GOT3 (cell line): Measurements from ENCODE around the gene SLC7A9.
"Not testable (repeated sequence)": the region's sequence is repeated elsewhere in the genome, so short reads cannot be mapped to it uniquely, and the experiment has no call there.

ENCODE experiments used
- DNase-seq: peaks from one replicate; lab custom pipeline; 2025; ENCODE audit warnings: mixed read lengths; lab: John Stamatoyannopoulos, UW

The SLC7A9 gene

DNA sequence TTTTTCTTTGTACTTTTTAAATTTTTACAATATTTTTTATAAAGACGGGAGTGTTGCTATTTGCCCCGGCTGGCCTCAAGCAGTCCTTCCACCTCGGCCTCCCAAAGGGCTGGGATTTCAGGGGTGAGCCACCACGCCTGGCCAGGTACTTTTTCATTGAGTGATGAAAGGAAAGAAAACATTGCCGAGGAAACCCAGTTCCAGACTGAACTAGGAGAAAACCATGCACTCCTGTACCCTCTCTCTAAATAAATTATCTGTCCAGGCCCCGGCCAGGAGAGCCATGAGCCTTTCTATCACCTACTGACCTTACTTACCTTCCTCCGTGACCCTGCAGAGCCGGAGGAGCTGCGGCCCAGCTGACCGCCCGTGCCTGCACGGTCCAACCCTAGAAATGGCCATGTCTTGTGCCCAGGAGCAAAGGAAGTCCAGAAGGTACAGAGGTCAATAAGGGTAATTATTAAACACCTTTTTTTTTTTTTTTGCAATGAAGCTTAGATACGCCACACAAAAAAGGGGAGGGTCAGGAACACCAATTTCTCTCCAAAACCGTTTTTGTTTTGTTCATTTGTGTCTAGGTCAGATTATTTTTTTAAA lies at the start of gene SLC7A9:
SLC7A9 (minus strand) TSS at position 399 of the 597 bp plus-strand sequence. CDS start 1,233 bp downstream, outside the sequence.
- DNase-seq = no peak

DNA sequence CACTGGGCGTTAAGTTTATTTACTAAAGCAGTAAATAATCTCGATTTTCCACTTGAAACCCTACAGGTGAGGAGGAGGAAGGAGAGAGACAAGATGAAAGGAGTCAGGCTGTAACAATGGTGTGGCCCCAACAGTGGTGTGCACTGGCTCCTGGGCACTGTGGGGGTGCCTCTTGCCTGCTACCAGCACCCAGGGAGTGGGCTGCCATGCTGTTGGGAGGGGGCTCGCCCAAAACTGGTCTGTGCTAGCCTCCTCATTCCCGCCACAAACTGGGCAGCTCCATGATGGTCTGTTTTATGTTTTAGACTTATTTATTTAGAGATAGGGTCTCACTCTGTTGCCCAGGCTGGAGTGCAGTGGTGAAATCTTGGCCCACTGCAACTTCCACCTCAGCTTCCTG lies 49.8 kb upstream of the SLC7A9 start:
- DNase-seq = no peak

DNA sequence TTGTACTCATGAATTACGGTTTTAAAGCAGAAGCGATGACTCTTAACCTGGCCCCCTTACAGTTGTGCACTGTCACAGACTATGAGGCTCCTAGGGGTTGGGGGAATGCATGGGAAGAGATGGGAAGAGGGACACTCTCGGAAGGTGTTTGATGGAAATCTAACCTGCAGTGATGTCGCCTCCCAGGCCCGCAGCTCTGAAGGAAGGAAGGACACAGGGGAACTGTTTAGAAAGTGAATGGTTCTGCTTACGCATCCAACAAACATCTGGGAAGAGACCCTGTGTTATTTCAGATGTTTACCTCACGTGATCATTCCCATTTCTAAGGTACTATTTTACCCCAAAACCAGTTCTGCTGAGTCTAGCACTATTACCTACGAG lies 48.0 kb upstream of the SLC7A9 start:
- no peak for DNase-seq

DNA sequence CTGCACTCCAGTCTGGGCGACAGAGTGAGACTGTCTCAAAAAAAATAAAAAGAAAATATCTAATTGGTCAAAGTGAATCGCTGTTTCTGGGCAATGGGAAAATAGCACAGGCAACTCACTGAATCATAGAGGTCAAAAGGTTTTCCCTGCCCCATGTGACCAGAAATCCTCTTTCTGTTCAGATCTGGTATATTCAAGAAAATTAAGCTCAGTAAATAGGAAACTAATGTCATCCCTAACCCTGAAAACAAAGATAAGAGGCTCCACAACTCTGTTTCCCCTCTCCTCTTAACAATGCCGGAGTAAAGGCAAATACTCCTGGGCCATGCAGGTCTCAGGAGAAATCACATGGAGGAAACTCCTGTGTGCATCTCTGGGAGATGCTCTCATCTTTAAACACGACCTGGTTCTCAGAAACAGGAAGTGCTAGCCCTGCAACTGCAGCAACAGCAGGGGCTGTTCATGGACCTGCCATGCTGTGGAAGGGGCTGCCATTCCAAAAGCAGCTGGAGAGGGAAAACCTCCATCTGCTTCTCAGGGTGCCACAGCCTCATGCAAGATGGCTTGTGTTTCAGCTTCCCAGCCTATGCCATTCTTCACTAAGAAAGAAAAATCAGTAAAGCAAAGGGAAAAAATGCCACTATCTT lies 47.5 kb upstream of the SLC7A9 start:
- no peak for DNase-seq

DNA sequence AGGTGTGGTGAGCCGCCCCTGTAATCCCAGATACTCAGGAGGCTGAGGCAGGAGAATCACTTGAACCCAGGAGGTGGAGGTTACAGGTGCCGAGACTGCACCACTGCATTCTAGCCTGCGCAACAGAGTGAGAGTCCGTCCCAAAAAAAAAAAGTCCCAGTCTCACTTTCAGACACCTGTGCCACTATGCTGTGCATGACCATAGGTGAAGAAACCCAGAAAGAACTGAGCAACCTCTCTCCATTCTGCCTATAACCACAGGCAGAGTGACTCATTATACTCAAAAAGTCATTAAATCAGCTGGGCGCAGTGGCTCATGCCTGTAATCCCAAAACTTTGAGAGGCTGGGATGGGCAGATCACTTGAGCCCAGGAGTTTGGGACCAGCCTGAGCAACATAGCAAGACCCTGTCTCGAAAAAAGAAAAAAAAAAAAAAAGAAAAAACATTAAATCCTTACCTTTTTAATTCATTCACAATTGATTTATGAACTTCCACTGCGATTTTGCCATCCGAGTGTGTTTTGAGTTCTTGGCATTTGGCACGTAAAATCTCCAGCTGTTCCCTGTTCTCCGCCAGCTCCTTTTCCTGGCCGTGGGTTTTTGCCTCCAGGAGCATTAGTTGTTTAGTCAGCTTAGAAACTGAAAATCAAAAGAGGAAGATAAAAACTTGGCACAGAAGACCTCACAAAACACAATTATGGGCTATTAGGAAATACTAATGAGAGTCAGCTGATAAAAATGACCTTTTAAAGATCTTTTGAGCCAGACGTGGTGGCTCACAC lies 45.5 kb upstream of the SLC7A9 start:
- no peak for DNase-seq

DNA sequence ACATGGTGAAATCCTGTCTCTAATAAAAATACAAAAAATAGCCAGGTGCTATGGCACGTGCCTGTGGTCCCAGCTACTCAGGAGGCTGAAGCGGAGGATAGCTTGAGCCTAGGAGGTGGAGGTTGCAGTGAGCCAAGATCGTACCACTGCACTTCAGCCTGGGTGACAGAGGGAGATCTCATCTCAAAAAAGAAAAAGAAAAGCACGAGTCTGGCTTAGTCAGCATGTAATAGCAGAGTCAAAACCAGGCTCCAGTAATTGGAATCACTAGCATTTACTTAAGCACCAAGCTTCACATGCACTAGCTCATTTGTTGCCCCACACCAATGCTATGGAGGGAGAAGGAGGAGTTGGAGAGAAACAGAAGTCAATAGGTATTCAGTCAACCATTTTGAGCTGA lies 41.9 kb upstream of the SLC7A9 start:
- no peak for DNase-seq

DNA sequence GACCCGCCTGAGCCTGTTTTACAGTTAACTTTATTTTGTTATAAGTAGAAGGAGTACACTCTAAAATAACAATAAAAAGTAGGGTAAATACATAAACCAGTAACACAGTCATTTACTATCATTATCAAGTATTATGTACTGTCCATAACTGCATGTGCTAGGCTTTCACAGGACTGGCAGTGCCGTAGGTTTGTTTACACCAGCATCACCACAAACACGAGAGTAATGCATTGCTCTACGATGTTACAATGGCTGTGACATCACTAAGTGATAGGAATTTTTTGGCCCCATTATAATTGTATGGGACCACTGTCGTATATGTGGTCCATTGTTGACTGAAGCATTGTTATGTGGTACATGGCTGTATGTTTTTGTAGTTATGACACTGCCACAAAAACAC lies 41.3 kb upstream of the SLC7A9 start:
- DNase-seq = no peak

DNA sequence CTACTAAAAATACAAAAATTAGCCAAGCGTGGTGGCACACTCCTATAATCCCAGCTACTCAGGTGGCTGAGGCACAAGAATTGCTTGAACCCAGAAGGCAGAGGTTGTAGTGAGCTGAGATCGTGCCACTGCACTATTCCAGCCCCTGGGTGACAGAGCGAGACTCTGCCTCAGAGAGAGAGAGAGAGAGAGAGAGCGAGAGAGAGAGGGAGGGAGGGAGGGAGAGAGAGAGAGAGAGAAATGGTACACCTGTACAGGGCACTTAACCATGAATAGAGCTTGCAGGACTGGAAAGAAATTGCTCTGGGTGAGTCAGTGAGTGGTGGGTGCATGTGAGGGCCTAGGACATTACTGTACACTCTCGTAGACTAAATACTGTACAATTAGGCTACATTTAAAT lies 40.5 kb upstream of the SLC7A9 start:
- no peak for DNase-seq

DNA sequence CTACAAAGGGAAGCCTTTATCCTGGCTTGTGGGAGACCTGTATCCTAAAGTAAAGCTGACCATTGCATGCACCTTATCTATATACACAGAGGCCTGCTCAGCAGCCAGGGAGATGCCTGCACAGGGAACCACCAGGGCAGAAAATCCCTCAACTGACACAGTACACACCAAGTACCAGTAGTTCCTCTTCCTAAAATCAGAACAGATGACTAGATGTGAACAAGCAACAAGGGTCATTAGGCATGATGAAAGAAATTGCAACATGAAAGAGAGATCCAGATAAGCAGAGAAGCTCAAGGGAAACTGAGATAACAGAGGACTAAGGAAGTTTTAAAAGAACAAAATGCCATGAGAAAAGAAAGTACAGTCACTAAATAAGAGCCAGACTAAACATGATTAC lies 39.7 kb upstream of the SLC7A9 start:
- DNase-seq = no peak

DNA sequence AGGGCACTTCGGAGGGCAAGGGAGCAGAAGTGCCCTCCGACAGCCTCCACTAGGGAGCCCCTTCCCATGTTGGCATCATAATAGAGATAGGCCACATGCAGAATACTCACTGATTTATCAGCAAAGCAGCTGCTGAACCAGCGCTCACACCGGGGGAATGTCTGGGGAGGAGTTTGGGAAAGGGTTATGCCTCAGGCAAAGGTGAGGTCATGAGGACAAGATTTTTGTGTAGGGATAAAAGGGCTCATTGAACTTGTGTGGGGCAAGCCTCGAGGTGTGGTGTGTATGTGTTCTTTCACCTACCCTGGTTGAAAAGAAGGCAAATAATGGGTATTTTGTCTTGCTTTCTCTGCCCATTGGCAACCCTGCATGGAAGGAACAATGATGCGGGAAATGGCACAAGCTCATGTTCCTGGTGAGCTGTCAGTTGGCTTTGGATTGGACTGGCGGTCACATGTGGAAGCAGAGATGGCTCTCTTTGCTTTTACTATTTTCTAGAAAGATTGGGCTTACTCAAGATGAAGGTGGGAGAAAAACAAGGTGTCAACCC lies 39.1 kb upstream of the SLC7A9 start:
- DNase-seq = no peak

DNA sequence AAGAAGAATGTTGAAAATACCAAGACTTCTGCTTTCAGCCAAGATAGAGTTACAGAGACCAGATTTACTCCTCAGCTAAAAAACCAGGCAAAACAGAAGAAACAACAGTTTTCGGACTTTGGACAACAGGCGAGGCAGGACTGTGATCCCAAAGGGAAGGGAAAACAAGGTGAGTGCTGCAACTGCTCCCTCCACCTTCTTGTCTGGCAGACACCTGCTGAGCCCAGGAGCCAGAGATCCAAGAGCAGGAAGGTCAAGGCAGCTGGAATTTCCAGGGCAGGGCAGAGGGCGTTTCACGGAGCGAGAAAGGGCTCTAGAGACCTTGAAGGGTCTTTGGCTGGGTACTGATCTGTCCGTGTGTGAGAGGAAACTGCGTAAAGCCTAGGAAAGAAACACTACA lies 32.9 kb upstream of the SLC7A9 start:
- DNase-seq = no peak

DNA sequence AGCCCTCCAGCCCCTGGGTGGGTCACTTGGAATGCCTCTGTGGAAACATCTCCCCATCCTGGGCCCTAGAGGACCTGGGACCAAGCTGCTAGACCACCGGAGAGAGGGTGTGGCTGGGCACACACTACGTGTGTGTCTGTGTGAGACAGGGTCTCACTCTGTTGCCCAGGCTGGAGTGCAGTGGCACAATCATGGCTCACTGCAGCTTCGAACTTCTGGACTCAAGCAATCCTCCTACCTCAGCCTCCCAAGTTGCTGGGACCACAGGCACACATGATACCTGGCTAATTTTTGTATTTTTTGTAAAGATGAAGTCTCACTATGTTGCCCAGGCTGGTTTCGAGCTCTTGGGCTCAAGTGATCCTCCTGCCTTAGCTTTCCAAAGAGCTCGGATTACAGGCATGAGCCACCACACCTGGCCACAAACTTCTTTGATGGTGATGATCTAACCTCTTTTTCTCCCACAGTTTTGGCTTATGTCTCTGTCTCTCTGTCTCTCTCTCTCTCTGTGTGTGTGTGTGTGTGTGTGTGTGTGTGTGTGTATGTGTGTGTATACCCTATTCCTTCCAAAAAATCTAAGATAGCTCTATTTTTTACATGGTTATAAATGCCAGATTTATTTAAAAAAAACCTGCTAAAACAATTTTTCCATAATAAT lies 32.1 kb upstream of the SLC7A9 start:
- no peak for DNase-seq

DNA sequence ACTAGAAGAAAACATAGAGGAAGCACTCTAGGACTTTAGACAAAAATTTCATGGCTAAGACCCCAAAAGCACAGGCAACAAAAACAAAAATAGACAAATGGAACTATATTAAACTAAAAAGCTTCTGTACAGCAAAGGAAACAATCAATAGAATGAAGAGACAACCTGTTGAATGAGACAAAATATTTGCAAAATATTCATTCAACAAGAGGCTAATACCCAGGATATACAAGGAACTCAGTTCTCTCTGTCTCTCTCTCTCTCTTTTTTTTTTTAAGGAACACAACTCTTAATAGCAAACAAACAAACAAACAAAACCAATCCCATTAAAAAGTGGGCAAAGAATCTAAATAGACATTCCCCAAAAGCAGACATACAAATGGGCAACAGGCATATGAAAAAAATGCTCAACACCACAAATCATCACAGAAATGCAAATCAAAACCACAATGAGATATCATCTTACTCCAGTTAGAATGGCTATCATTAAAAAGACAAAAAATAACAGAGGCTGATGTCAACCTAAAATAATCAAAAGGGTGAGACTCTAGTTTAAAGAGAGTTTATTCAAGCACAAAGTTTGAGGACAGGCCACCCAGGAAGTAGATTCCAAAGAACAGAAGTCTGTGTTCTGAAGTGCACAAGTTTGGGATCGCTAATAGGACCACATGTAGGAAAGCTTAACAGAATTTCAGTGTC lies 27.1 kb upstream of the SLC7A9 start:
- no peak for DNase-seq

DNA sequence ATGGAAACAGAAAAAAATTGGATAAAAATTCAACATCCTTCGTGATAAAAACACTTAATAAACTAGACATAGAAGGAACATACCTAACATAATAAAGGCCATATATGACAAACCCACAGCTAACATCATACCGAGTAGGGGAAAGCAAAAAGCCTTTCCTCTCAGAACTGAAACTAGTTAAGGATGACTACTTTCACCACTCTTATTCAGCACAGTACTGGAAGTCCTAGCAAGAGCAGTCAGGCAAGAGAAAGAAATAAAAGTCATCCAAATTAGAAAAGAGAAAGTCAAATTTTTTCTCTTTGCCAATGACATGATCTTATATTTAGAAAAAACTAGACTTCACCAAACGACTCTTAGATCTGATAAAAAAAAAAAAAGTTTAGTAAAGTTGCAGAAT lies 25.8 kb upstream of the SLC7A9 start:
- DNase-seq = no peak

DNA sequence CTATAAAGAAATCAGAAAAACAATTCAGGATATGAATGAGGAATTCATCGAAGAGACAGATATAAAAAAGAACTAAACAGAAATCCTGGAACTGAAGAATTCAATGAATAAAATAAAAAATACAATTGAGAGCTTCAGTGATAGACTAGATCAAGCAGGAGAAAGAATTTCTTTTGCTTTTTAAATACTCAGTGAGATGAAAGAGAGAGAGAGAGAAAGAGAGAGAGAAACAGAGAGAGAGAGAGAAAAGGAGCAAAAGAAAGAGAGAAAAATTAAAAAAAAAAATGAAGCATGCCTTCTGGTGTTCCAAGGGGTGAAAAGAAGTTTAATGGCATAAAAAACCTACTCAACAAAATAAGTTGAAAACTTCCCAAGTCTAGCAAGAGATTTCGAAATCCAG lies 22.0 kb upstream of the SLC7A9 start:
- no peak for DNase-seq

DNA sequence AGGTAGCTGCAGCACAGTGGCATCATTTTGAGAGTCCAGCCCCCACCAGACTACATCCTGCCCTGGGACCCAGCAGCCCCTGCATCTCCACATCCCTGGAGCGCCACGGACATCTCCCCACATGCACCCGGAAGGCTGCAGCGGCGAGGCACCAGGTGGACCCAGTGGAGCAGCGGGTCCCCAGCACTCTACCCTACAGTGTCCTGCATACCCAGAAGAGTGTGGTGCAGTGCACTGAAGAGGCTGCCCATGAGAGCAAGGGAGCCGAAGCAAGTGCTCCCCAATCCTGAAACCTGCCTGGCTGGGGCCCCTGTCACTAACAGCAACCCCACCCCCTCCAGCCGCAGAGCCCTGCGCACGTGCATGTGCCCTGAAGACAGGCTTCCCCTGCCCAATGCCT lies 21.3 kb upstream of the SLC7A9 start:
- DNase-seq = no peak

DNA sequence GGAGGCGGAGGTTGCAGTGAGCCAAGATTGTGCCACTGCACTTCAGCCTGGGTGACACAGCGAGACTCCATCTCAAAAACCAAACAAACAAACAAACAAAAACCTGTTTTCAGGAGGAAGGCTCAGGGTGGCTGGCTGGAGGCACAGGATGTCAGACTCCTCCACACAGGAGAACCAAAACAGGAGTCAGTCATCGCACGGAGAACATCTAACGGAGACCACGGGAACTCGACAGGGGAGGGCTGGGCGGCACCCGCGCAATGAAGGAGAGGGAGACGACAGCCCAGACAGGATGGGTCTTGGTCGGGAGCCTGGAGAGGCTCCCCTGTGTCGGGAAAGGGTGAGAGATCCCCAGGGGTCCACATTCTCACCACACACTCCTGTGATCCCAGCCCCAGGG lies 20.8 kb upstream of the SLC7A9 start:
- DNase-seq = no peak

DNA sequence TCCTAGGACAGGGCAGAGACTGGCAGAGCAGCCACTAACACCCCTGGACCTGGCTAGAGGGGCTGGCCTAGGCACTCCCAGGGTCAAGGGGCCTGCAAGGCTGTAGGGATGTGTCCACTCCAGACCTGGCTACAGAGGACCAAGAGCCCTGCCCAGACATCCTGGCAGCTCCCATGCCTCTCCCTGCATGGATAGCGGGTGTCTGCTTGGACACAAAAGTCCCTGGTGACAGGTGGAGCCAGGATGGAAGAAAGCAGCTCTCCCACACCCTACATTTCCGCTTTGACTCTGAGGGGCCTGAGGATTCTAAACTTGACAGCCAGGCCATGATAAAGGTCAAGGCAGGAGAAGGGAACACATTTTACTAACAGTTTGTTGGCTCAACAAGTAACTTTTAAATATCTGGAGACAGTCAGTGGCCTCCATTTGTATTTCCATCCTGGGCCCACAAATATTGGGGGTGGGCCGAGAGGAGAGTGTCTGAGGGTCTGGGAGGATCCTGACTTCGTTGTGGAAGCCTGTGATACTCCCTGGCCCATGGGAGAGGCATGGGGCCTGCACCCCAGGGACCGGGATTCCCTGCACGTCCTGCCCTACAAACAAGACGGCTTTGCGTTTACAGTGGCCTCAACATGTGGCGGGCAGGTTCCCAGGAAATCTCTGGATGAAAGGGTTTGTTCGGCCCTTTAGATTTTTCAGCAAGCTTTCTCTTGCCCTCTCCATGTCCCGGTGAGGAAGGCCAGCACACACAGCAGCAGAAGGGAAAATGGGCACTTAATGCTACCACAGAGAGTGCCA lies 19.8 kb upstream of the SLC7A9 start:
- DNase-seq = no peak

DNA sequence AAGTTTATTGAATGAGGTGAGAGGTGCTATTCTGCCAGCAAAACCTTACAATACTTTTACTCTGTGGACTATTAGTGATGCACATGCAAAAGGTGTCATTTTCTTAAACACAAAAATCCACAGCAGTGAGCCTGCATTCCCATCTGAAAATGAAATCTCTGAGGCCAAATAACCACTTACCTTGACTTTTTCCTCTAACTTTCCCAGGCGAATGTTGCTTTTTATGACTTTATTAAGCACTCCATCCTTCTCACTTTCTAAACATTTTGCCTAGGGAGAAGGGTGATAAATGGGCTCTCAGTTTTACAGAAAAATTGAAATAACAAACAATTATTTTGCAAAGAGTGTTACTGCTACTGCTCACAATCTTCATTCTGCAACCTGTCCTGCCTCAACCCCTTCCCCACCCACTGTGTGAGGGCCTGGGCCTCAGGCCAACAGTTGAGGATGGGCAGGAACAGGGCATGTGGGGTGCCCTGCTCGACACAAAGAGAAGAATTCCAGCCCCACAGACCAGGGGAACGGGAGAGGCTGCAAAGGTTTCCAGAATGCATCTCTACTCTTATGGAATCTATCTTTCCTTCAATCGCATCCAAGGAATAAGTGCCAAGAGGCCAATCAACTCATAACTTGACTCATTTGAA lies 18.1 kb upstream of the SLC7A9 start:
- DNase-seq = no peak

DNA sequence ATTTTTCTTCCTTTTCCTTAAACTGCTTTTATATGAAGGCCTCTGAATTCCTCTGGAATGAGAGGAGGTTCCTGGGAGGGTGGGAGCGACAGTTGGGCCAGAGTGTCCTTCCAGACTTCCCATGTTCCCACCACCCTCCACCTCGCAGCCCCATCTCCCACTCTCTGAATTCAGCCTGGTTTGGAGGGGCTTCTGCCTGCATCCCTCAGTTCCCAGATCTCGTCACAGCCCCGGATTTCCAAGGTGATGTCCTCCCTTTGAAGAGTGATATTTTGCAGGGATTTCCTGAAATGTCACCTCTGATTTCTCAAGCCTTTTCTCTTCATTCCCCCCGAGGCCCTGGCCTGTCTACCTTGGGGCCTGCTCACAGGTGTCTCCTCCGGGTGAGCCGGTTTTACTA lies 16.7 kb upstream of the SLC7A9 start:
- no peak for DNase-seq

DNA sequence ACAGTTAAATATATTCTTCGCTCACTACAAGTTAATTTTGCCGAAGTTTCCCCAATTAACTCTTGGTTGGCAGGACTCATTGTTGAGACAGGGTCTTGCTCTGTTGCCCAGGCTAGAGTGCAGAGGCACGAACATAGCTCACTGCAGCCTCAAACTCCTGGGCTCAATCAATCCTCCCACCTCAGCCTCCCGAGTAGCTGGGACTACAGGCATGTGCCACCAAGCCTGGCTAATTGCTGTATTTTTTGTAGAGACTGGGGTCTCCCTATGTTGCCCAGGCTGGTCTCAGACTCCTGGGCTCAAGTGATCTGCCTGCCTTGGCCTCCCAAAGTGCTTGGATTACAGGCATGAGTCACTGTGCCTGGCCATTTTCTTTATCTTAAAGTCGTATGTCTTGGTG lies 15.7 kb upstream of the SLC7A9 start:
- not testable (repeated sequence) for DNase-seq
